ENCODE measurements around the gene CRB1. TPM values are rescaled to one million over a fixed set of nuclear protein-coding genes. Genes with fewer than 3 reads are reported as not detected.

The CRB1 gene
- total RNA-seq, 1 donor from 2014 or later = 0.24 TPM

DNA sequence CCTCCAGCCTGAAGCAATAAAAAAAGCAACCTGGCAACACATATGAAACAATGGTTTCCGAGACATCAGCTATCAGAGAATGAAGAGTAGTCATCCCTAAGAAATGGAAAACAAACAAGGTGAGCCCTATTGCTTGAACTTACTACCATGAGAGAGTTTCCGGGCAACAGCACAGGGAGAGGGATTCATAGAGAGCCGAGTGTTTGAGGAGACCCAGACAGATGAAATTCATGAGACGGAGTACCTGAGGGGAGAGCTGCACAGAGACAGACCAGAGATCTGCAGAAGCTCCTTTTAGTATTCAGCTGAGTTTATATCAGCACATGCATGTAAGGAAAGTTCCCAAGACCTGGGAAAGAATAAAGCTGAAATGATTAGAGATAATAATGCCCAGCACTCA lies 19.8 kb downstream of the CRB1 start:
- intact Hi-C loops (cut with DNase I) = no loop called here

GRCh38 chr1:197302775-197303174 lies 34.7 kb downstream of the CRB1 start:
- no peak for DNase-seq (ENCODE audit: low spot score)
- intact Hi-C loops (cut with DNase I) = no loop called here

More for the DNA sequence above, 19.8 kb downstream of the CRB1 start:
- DNase-seq (ENCODE audit: low spot score) = no peak

DNA sequence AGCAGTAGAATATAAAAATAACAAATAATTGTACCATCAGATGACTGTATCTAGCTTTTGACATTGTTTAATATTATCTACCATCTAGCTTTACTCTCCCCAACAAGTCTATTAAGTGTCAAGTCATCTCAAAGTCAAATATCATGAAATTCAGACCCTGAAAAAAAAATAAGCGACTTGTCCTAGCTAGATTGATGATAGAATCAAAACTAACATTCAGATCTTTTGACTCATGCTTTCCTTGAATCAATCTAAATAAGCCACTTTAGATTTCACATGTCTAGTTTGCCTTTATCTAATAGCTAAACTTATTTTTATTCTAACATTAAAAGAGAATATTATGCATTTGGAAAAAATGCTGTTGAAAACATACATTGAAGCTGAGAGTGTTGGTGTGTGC lies 35.4 kb downstream of the CRB1 start:
- DNase-seq (ENCODE audit: low spot score) = no peak
- intact Hi-C loops (cut with DNase I) = no loop called here

GRCh38 chr1:197304638-197305200 lies 36.7 kb downstream of the CRB1 start:
- no peak for DNase-seq (ENCODE audit: low spot score)
- intact Hi-C loops (cut with DNase I) = no loop called here

GRCh38 chr1:197305925-197306324 lies 37.9 kb downstream of the CRB1 start:
- DNase-seq (ENCODE audit: low spot score) = no peak
- intact Hi-C loops (cut with DNase I) = no loop called here

DNA sequence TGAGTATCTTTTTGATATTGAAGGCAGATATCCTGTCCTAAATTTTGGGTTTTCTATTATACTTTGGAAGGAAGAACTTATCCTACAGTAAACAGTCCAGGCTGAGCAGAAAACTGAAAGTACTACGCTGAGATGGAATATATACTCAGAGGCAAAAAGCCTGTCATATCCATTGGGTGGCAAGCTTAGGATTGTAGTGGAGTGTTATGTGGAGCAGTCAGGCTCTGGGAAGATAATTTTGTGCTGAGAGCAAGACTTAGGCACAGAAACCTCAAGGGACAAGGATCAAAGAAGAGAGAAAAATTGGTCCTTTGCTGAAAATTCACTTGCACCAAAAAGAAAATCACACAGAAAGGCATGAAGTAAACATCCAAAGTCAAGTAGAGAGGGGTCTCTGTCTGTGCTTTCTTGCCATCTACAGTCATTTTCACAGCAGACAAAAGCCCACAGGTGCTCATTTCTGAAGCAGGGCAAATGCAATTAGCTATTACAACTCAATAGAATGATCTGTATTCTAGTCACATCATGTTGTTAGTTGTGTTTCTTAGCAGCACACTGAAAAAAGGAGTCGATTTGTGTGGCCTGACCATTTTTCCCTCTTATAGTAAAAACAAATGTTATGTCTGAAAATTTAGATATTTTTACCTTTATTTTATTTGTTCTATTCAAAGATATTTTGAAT lies 38.5 kb downstream of the CRB1 start:
- intact Hi-C loops (cut with DNase I) = no loop called here
- DNase-seq (ENCODE audit: low spot score) = no peak

- intact Hi-C loops (cut with DNase I) = no loop called here
- no peak for DNase-seq (ENCODE audit: low spot score)
Observed at GRCh38 chr1:197307136-197307535, 39.1 kb downstream of the CRB1 start.

- DNase-seq (ENCODE audit: low spot score) = no peak
- intact Hi-C loops (cut with DNase I) = no loop called here
Observed at GRCh38 chr1:197307551-197307950, 39.5 kb downstream of the CRB1 start.

GRCh38 chr1:197311081-197311480 lies 43.0 kb downstream of the CRB1 start:
- intact Hi-C loops (cut with DNase I) = no loop called here
- no peak for DNase-seq (ENCODE audit: low spot score)

DNA sequence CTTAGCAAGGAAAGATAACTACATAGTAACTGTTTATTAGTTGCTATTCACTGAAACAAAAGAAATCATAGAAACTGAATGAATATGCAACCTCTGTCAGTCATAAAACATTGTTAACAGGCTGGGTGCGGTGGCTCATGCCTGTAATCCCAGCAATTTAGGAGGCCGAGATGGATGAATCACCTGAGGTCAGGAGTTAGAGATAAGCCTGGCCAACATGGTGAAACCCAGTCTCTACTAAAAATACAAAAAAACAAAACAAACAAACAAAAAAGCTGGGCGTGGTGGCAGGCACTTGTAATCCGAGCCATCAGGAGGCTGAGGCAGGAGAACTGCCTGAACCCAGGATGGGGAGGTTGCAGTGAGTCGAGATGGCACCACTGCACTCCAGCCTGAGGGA lies 44.1 kb downstream of the CRB1 start:
- intact Hi-C loops (cut with DNase I) = no loop called here
- no peak for DNase-seq (ENCODE audit: low spot score)

- DNase-seq (ENCODE audit: low spot score) = no peak
- intact Hi-C loops (cut with DNase I) = no loop called here
Observed at GRCh38 chr1:197313713-197314112, 45.7 kb downstream of the CRB1 start.

- DNase-seq (ENCODE audit: low spot score) = no peak
- intact Hi-C loops (cut with DNase I) = no loop called here
Observed at GRCh38 chr1:197314682-197315081, 46.6 kb downstream of the CRB1 start.

DNA sequence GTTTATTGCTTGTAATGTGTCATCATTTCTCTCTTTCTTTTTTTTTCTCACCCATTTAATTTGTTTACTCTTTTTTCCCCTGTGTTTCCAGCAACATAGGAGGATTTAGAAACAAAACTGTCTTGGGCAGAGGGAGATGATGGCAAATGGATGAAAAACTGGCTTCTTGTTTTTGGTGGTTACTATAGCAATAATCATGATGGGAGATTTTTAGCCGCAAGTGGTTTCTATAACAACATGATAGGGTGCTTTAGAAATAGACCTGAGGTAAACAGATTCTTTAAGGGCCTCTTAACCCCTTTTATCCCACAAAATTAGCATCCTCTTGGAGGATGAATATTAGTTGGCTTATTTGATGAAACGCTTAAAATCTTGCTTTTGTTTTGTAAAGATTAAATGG lies 51.6 kb downstream of the CRB1 start:
- intact Hi-C loops (cut with DNase I) = no loop called here
- DNase-seq (ENCODE audit: low spot score) = no peak

- intact Hi-C loops (cut with DNase I) = no loop called here
- no peak for DNase-seq (ENCODE audit: low spot score)
Observed at GRCh38 chr1:197320991-197321531, 53.0 kb downstream of the CRB1 start.

DNA sequence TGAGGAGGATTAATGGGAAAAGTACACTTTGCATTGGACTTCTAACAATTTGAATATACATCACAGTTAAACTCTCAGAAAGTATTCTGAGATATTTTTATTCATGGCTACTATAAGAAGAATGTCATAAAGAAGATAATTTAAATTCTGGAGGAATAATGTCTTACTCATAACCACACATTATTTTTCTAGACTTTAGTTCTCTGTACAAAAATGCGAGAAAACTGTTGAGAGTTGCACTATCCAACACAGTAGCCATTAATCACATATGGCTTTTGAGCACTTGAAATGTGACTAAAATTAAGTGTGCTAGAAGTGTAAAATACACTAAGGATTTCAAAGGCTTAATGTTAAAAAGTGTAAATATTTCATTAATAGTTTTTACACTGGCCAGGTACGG lies 53.8 kb downstream of the CRB1 start:
- DNase-seq (ENCODE audit: low spot score) = no peak
- intact Hi-C loops (cut with DNase I) = no loop called here

DNA sequence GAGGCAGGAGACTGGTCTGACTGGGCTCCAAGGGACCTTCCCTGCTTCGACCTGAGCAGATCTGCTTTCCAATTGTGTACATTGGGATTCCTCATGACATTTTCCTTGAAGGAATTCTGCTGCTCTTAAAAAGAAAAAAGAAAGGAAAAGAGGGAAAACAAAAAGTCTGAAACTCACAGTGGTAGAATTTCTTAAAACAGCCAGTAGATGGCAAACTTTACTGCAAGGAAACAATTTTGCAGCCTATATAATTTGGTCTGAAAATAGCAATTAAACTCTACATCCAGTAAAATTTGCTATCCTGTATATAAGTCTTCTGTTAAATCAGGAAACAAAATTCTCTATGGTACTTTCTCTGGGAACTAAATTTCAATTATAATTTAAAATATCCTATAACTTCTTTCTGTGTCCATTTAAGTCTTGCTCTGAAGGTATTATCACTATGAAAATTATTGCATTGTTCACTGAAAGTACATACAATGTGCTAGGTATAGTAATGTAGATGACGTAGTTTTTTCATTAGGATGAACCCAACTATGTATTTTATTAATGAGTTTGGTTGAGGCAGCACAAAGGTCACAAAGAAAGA lies 59.8 kb downstream of the CRB1 start:
- DNase-seq (ENCODE audit: low spot score) = no peak
- intact Hi-C loops (cut with DNase I) = loop anchor here (2.0 kb wide), 1 partner anchor 31 kb away; no protein-coding TSS in a partner anchor

DNA sequence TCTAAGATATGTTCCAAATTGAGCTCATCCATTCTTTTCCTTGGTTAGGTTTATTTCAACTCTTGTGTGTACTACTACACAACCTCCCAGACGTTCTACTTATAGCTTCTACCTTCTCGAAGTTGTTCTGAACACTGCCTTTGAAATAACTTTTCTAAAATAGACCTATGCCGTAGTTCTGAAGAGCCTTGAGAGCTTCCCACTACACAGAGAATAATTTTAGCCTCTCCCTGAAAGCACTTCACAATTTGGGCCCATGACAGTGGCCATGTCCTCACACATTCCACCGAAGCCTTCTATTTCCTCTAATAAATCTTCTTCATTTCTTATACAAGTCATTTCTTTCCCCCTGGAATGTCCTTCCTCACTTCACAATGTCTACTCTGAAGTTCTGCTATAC lies 62.2 kb downstream of the CRB1 start:
- intact Hi-C loops (cut with DNase I) = loop anchor here (10.0 kb wide), 1 partner anchor 105 kb away; no protein-coding TSS in a partner anchor
- no peak for DNase-seq (ENCODE audit: low spot score)

- no peak for DNase-seq (ENCODE audit: low spot score)
- intact Hi-C loops (cut with DNase I) = loop anchor here (10.0 kb wide), 1 partner anchor 107 kb away; no protein-coding TSS in a partner anchor
Observed at GRCh38 chr1:197331565-197331964, 63.5 kb downstream of the CRB1 start.

DNA sequence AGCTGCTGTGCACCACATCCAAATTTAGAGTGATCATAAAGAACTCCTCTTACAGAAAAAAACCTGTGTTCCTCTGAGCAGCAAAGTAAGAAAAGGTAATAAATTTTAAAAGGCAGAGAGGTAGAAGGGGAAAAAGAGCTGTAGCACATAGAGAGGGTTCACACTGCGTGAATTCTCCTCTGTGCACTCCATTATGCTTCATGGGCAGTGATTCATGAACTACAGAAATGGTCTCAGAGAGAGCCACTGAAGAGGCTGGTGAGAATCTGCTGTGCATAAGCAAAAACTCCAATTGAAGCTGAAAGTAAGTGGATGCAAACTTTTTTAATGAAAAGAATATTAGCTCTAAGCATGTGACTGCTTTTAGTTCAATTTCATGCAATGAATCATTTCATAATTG lies 65.0 kb downstream of the CRB1 start:
- DNase-seq (ENCODE audit: low spot score) = no peak
- intact Hi-C loops (cut with DNase I) = loop anchor here (10.0 kb wide), 1 partner anchor 108 kb away; no protein-coding TSS in a partner anchor

DNA sequence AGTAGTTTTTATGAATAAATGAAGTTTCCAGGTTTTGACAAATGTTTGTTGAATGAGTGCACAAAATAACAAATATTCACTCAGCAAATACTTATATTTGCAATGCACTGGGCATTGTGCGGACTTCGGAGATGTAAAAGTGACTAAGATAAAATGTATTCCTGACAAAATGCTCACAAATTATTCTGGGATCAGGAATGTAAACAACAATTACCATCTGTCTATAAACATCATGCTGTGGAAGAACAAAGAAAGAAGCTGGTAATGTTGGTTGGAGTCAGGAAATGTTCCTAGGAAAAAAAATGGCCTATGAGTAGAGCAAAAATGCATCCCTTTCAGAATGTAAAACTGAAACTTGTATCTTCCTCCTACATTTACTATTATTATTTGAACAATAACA lies 68.5 kb downstream of the CRB1 start:
- intact Hi-C loops (cut with DNase I) = loop anchor here (10.0 kb wide), 1 partner anchor 112 kb away; no protein-coding TSS in a partner anchor
- no peak for DNase-seq (ENCODE audit: low spot score)

All from cardiac septum (tissue), 1 donor.